Muscle layer of colon (tissue), 2 donors: ENCODE measurements around the gene ACADM.
"Not testable (repeated sequence)": the region's sequence is repeated elsewhere in the genome, so short reads cannot be mapped to it uniquely, and the experiment has no call there.

Experiments
- H3K27ac ChIP-seq: one replicate; pipeline ENCODE4 v1.7.0; 2013; ENCODE audit warnings: low read depth, mild to moderate bottlenecking, low read length, moderate library complexity
- H3K27me3 ChIP-seq, 2 donors: one replicate each; pipeline ENCODE4 v1.7.0; 2013; ENCODE audit warnings: low read length in 2 of 2, mild to moderate bottlenecking in 2 of 2; ENCODE audit not compliant: insufficient read depth in 2 of 2, control insufficient read depth in 1 of 2
- H3K36me3 ChIP-seq: one replicate; pipeline ENCODE4 v1.7.0; 2013; ENCODE audit warnings: mild to moderate bottlenecking, low read length; ENCODE audit not compliant: insufficient read depth
- H3K4me1 ChIP-seq: one replicate; pipeline ENCODE4 v1.7.0; 2013; ENCODE audit warnings: mild to moderate bottlenecking, low read length; ENCODE audit not compliant: insufficient read depth
- H3K4me3 ChIP-seq, 2 donors: one replicate each; pipeline ENCODE4 v1.7.0; 2013; ENCODE audit warnings: low read length in 2 of 2, low read depth in 1 of 2, mild to moderate bottlenecking in 1 of 2, moderate library complexity in 1 of 2
- H3K9ac ChIP-seq: one replicate; pipeline ENCODE4 v1.7.0; 2013; ENCODE audit warnings: low read length
- H3K9me3 ChIP-seq: one replicate; pipeline ENCODE4 v1.7.0; 2013; ENCODE audit warnings: mild to moderate bottlenecking, low read length
- donor health status: abdominal sarcoma.
- donor health status: Adenocarcinoma of cecum.

ACADM gene

GRCh38 chr1:75736016-75736415 is 11.5 kb downstream of the ACADM start:
- Histone ChIP-seq H3K27me3 (no peaks in the 10 kb centered on the region), H3K36me3 (peaks cover 32% of the 10 kb centered on the region), H3K27ac (no peak overlapping the region), H3K4me1 (no peaks in the 10 kb centered on the region), H3K4me3 (no peak overlapping the region), H3K9ac (no peak overlapping the region), H3K9me3 (no peaks in the 10 kb centered on the region)

GRCh38 chr1:75742047-75742625 is 17.6 kb downstream of the ACADM start:
- Histone ChIP-seq H3K4me1 (no peaks in the 10 kb centered on the region), H3K27ac (no peak overlapping the region), H3K4me3 (no peak overlapping the region), H3K9ac (no peak overlapping the region), H3K27me3 (no peaks in the 10 kb centered on the region), H3K9me3 (no peaks in the 10 kb centered on the region), H3K36me3 (peaks cover 27% of the 10 kb centered on the region)

- no peaks in the 10 kb centered on the region for H3K27me3 ChIP-seq
- H3K4me1 ChIP-seq: no peaks in the 10 kb centered on the region
- H3K9me3 ChIP-seq: no peaks in the 10 kb centered on the region
- H3K4me3 ChIP-seq: no peak overlapping the region
- H3K36me3 ChIP-seq: peaks cover 24% of the 10 kb centered on the region
- no peak overlapping the region for H3K27ac ChIP-seq
- H3K9ac ChIP-seq: no peak overlapping the region
Measured at GRCh38 chr1:75745276-75745675, 20.8 kb downstream of the ACADM start.

- not testable (repeated sequence) for H3K27me3 ChIP-seq, H3K9me3 ChIP-seq, H3K4me1 ChIP-seq, H3K27ac ChIP-seq, H3K4me3 ChIP-seq, H3K9ac ChIP-seq
- peaks cover 11% of the 10 kb centered on the region for H3K36me3 ChIP-seq
Measured at GRCh38 chr1:75757210-75757609, 32.7 kb downstream of the ACADM start.

GRCh38 chr1:75758543-75758942 is 34.0 kb downstream of the ACADM start:
- not testable (repeated sequence) for H3K9me3 ChIP-seq, H3K4me1 ChIP-seq, H3K27me3 ChIP-seq, H3K9ac ChIP-seq, H3K4me3 ChIP-seq, H3K27ac ChIP-seq
- peaks cover 11% of the 10 kb centered on the region for H3K36me3 ChIP-seq

GRCh38 chr1:75764057-75764655 is 39.6 kb downstream of the ACADM start:
- no peaks in the 10 kb centered on the region for H3K9me3 ChIP-seq
- peaks cover 5% of the 10 kb centered on the region for H3K36me3 ChIP-seq
- no peak overlapping the region for H3K27ac ChIP-seq
- H3K4me3 ChIP-seq: no peak overlapping the region
- H3K27me3 ChIP-seq: no peaks in the 10 kb centered on the region
- no peaks in the 10 kb centered on the region for H3K4me1 ChIP-seq
- H3K9ac ChIP-seq: no peak overlapping the region

GRCh38 chr1:75765697-75766355 is 41.3 kb downstream of the ACADM start:
- H3K27me3 ChIP-seq: no peaks in the 10 kb centered on the region
- H3K27ac ChIP-seq: no peak overlapping the region
- H3K4me1 ChIP-seq: no peaks in the 10 kb centered on the region
- H3K9me3 ChIP-seq: no peaks in the 10 kb centered on the region
- H3K36me3 ChIP-seq: peaks cover 5% of the 10 kb centered on the region
- no peak overlapping the region for H3K4me3 ChIP-seq
- H3K9ac ChIP-seq: no peak overlapping the region

- H3K27me3 ChIP-seq: no peaks in the 10 kb centered on the region
- H3K4me1 ChIP-seq: no peaks in the 10 kb centered on the region
- peaks cover 5% of the 10 kb centered on the region for H3K36me3 ChIP-seq
- H3K27ac ChIP-seq: no peak overlapping the region
- no peak overlapping the region for H3K9ac ChIP-seq
- no peaks in the 10 kb centered on the region for H3K9me3 ChIP-seq
- no peak overlapping the region for H3K4me3 ChIP-seq
Measured at GRCh38 chr1:75768016-75768415, 43.5 kb downstream of the ACADM start.

GRCh38 chr1:75770761-75771160 is 46.3 kb downstream of the ACADM start:
- Histone ChIP-seq H3K4me1 (no peaks in the 10 kb centered on the region), H3K27me3 (no peaks in the 10 kb centered on the region), H3K36me3 (no peaks in the 10 kb centered on the region), H3K4me3 (no peak overlapping the region), H3K27ac (no peak overlapping the region), H3K9me3 (no peaks in the 10 kb centered on the region), H3K9ac (no peak overlapping the region)

- Histone ChIP-seq H3K27ac (no peak overlapping the region), H3K27me3 (no peaks in the 10 kb centered on the region)
Measured at GRCh38 chr1:75771978-75772377, 47.5 kb downstream of the ACADM start.

GRCh38 chr1:75777812-75778211 is 53.3 kb downstream of the ACADM start:
- H3K4me1 ChIP-seq, H3K27ac ChIP-seq, H3K4me3 ChIP-seq, H3K9ac ChIP-seq, H3K27me3 ChIP-seq, H3K36me3 ChIP-seq, H3K9me3 ChIP-seq: not testable (repeated sequence)

More at GRCh38 chr1:75771978-75772377, 47.5 kb downstream of the ACADM start:
- H3K9me3 ChIP-seq: no peaks in the 10 kb centered on the region
- no peak overlapping the region for H3K9ac ChIP-seq
- no peak overlapping the region for H3K4me3 ChIP-seq
- no peaks in the 10 kb centered on the region for H3K36me3 ChIP-seq
- H3K4me1 ChIP-seq: no peaks in the 10 kb centered on the region

GRCh38 chr1:75778694-75779093 is 54.2 kb downstream of the ACADM start:
- H3K4me1 ChIP-seq, H3K4me3 ChIP-seq, H3K9me3 ChIP-seq, H3K27ac ChIP-seq, H3K36me3 ChIP-seq, H3K9ac ChIP-seq, H3K27me3 ChIP-seq: not testable (repeated sequence)
